HepG2 (cell line): Measurements from ENCODE around the gene ZMIZ1. TPM values are rescaled to one million over a fixed set of nuclear protein-coding genes. Genes with fewer than 3 reads are reported as not detected.

ENCODE experiments used
- DNMT3B ChIP-seq: conservative IDR thresholded peaks from 2 replicates; pipeline ENCODE4 v1.6.1; 2016; ENCODE audit warnings: missing biosample characterization, control low read depth
- EZH2 ChIP-seq: conservative IDR thresholded peaks from 2 replicates; pipeline ENCODE4 v1.6.1; 2012; ENCODE audit warnings: mild to moderate bottlenecking, low read depth, low read length, moderate library complexity
- IKZF4 ChIP-seq: sonication (generic); formaldehyde crosslinking; IDR thresholded peaks from 2 replicates; pipeline ENCODE4 v1.5.1; 2020; ENCODE audit warnings: borderline replicate concordance, mild to moderate bottlenecking, low read depth, missing genetic modification reagents; ENCODE audit errors: not compliant biosample characterization
- NAIF1 ChIP-seq: sonication (generic); formaldehyde crosslinking; IDR thresholded peaks from 2 replicates; pipeline ENCODE4 v1.5.0; 2020; ENCODE audit warnings: mild to moderate bottlenecking, missing genetic modification reagents, borderline replicate concordance
- NRL ChIP-seq: sonication (generic); formaldehyde crosslinking; IDR thresholded peaks from 2 replicates; pipeline ENCODE4 v1.5.0; 2020; ENCODE audit warnings: missing genetic modification reagents, mild to moderate bottlenecking, moderate library complexity, borderline replicate concordance
- PHF8 ChIP-seq: sonication (generic); formaldehyde crosslinking; IDR thresholded peaks from 2 replicates; pipeline ENCODE4 v1.5.0; 2020; ENCODE audit warnings: missing genetic modification reagents
- PRMT3 ChIP-seq: sonication (generic); formaldehyde crosslinking; IDR thresholded peaks from 2 replicates; pipeline ENCODE4 v1.8.1; 2022; ENCODE audit warnings: low read depth, mild to moderate bottlenecking, moderate library complexity, missing genetic modification reagents, borderline replicate concordance
- SKI ChIP-seq: fragments of 450-650 bp; IDR thresholded peaks from one replicate; pipeline ENCODE4 v1.6.1; 2018; ENCODE audit warnings: mild to moderate bottlenecking; ENCODE audit not compliant: partially characterized antibody
- SMAD1 ChIP-seq: sonication (generic); formaldehyde crosslinking; IDR thresholded peaks from 2 replicates; pipeline ENCODE4 v1.4.0; 2020; ENCODE audit warnings: missing genetic modification reagents, low read depth, mild to moderate bottlenecking, borderline replicate concordance
- SOX6 ChIP-seq, 2 experiments: fragments of 450-650 bp in 1 of 2; sonication (generic) in 1 of 2; formaldehyde crosslinking in 1 of 2; IDR thresholded peaks; 2 replicates each; pipeline versions ENCODE4 v1.4.0 to v1.6.1; 2017 to 2020; ENCODE audit warnings: antibody characterized with exemption in 1 of 2, mild to moderate bottlenecking in 1 of 2, missing genetic modification reagents in 1 of 2
- ZFX ChIP-seq: sonication (generic); formaldehyde crosslinking; IDR thresholded peaks from 2 replicates; pipeline ENCODE4 v1.4.0; 2020; ENCODE audit warnings: mild to moderate bottlenecking, low read depth, missing genetic modification reagents, moderate library complexity
- ZNF549 ChIP-seq: sonication (generic); formaldehyde crosslinking; IDR thresholded peaks from 2 replicates; pipeline ENCODE4 v1.5.0; 2020; ENCODE audit warnings: missing genetic modification reagents
- ZNF607 ChIP-seq: sonication (generic); formaldehyde crosslinking; IDR thresholded peaks from 2 replicates; pipeline ENCODE4 v1.5.1; 2020; ENCODE audit warnings: missing genetic modification reagents, mild to moderate bottlenecking, borderline replicate concordance
- ZNF790 ChIP-seq: sonication (generic); formaldehyde crosslinking; IDR thresholded peaks from 2 replicates; pipeline ENCODE4 v1.8.0; 2022; ENCODE audit warnings: missing genetic modification reagents, mild to moderate bottlenecking, borderline replicate concordance
- ZSCAN9 ChIP-seq: IDR thresholded peaks from 2 replicates; pipeline ENCODE4 v1.6.1; 2016; ENCODE audit warnings: borderline replicate concordance
- polyA plus RNA-seq, 8 experiments: library from polyadenylated mRNA; depleted of rRNA in 3 of 8; stranded (reverse) in 7 of 8; unstranded in 1 of 8; fragments of >200 nt; fragmentation: Illumina TruSeq in 4 of 8; extraction: Trizol in 4 of 8; gene quantifications; 2 replicates each; pipeline versions ENCODE4 v1.2.1 to v1.2.3, GENCODE V29; 2011 to 2016; ENCODE audit warnings: low read depth in 4 of 8, missing spikeins in 1 of 8, mixed read lengths in 1 of 8; ENCODE audit not compliant: insufficient read depth in 1 of 8
- total RNA-seq, 5 experiments: library from RNA; depleted of rRNA; stranded (reverse); fragments of >200 nt; fragmentation: Illumina TruSeq; extraction: Trizol; gene quantifications; 2 replicates each; pipeline ENCODE4 v1.2.3, GENCODE V29; 2016; ENCODE audit warnings: low read depth in 1 of 5
- TF ChIP-seq, protein P1 (sequence below), 2 experiments: fragments of 450-650 bp in 1 of 2; sonication (generic) in 1 of 2; formaldehyde crosslinking in 1 of 2; IDR thresholded peaks; 2 replicates each; pipeline versions ENCODE4 v1.6.1 to v1.8.0; 2016 to 2022; ENCODE audit warnings: antibody characterized with exemption in 1 of 2, mild to moderate bottlenecking in 1 of 2, missing genetic modification reagents in 1 of 2
- TF ChIP-seq, protein P2 (sequence below): IDR thresholded peaks from 2 replicates; pipeline ENCODE4 v1.6.1; 2016
- TF ChIP-seq, protein P3 (sequence below): sonication (generic); formaldehyde crosslinking; IDR thresholded peaks from 2 replicates; pipeline ENCODE4 v1.8.0; 2023; ENCODE audit warnings: mild to moderate bottlenecking, missing genetic modification reagents

ZMIZ1 gene
- total and polyA plus RNA-seq, 2 of the 13 experiments (the other 11 are each of a cell fraction or from before 2014, with no cell fraction given): 5.3 to 10.2 TPM

DNA sequence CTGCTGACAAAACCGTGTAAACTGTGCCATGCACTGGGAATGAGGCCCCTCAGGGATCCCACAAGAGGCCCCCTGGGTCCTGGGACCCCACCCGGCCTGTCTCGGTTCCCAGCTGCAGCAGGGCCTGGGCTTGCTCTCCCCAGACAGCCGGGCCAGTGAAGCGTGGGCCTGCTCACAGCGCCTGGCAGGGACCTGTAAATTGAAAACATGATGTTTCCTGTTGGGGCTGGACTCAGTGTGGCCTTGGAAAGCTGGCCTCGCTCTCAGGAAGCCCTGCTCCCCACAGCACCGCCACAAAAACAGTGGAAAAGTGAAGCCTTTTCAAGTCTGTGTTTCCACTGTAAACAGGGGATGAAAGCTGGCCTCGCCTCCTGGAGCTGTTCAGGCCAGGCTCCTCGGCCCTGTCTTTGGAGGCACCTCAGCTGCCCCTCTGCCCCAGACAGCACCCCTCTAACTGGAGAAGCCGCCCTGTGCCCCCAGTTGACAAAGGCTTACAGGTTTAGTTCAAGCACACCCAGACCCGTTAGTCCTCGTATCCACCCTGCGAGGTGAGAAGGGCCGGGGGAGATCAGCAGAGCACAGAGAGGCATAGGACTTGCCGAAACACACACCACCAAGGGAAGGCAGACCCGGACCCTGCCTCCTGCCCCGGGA is 108.3 kb downstream of the ZMIZ1 start (continued):
- TF ChIP-seq, protein P1, sequence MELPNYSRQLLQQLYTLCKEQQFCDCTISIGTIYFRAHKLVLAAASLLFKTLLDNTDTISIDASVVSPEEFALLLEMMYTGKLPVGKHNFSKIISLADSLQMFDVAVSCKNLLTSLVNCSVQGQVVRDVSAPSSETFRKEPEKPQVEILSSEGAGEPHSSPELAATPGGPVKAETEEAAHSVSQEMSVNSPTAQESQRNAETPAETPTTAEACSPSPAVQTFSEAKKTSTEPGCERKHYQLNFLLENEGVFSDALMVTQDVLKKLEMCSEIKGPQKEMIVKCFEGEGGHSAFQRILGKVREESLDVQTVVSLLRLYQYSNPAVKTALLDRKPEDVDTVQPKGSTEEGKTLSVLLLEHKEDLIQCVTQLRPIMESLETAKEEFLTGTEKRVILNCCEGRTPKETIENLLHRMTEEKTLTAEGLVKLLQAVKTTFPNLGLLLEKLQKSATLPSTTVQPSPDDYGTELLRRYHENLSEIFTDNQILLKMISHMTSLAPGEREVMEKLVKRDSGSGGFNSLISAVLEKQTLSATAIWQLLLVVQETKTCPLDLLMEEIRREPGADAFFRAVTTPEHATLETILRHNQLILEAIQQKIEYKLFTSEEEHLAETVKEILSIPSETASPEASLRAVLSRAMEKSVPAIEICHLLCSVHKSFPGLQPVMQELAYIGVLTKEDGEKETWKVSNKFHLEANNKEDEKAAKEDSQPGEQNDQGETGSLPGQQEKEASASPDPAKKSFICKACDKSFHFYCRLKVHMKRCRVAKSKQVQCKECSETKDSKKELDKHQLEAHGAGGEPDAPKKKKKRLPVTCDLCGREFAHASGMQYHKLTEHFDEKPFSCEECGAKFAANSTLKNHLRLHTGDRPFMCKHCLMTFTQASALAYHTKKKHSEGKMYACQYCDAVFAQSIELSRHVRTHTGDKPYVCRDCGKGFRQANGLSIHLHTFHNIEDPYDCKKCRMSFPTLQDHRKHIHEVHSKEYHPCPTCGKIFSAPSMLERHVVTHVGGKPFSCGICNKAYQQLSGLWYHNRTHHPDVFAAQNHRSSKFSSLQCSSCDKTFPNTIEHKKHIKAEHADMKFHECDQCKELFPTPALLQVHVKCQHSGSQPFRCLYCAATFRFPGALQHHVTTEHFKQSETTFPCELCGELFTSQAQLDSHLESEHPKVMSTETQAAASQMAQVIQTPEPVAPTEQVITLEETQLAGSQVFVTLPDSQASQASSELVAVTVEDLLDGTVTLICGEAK (IDR thresholded peaks at IDR 0.05): no peak
- TF ChIP-seq, protein P1 (CRISPR knock-in tag; IDR thresholded peaks at IDR 0.05): no peak; the same call in 1 of the 2 replicates
- TF ChIP-seq ZSCAN9 (CRISPR knock-in tag): peak; percentile 75; the same call in 1 of the 2 replicates
- TF ChIP-seq PRMT3: no peak
- TF ChIP-seq, protein P2, sequence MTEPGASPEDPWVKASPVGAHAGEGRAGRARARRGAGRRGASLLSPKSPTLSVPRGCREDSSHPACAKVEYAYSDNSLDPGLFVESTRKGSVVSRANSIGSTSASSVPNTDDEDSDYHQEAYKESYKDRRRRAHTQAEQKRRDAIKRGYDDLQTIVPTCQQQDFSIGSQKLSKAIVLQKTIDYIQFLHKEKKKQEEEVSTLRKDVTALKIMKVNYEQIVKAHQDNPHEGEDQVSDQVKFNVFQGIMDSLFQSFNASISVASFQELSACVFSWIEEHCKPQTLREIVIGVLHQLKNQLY (CRISPR knock-in tag): no peak
- no peak for TF ChIP-seq DNMT3B
- TF ChIP-seq, protein P3, sequence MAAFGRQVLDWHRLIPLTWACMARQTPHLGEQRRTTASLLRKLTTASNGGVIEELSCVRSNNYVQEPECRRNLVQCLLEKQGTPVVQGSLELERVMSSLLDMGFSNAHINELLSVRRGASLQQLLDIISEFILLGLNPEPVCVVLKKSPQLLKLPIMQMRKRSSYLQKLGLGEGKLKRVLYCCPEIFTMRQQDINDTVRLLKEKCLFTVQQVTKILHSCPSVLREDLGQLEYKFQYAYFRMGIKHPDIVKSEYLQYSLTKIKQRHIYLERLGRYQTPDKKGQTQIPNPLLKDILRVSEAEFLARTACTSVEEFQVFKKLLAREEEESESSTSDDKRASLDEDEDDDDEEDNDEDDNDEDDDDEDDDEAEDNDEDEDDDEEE: no peak
- TF ChIP-seq ZNF790 (CRISPR knock-in tag): no peak
- TF ChIP-seq NAIF1 (CRISPR knock-in tag): no peak; the same call in 1 of the 2 replicates
- 0 out of 2 replicates have a peak, but pooled peaks have one; percentile 46 for TF ChIP-seq NRL (CRISPR knock-in tag)
- TF ChIP-seq PHF8 (CRISPR knock-in tag): no peak
- no peak for TF ChIP-seq SMAD1 (CRISPR knock-in tag)
- TF ChIP-seq SOX6 (IDR thresholded peaks at IDR 0.05): no peak
- peak; percentile 81 for TF ChIP-seq SOX6 (CRISPR knock-in tag; IDR thresholded peaks at IDR 0.05)
- peak; percentile 22 for TF ChIP-seq SKI
- TF ChIP-seq EZH2: no peak
- peak; percentile 89; the same call in 1 of the 2 replicates for TF ChIP-seq ZNF607 (CRISPR knock-in tag)
- no peak for TF ChIP-seq IKZF4 (CRISPR knock-in tag)
- peak; percentile 94 for TF ChIP-seq ZFX
- no peak for TF ChIP-seq ZNF549
